ENCODE results near the gene TRABD2A. TPM values are rescaled to one million over a fixed set of nuclear protein-coding genes. Genes with fewer than 3 reads are reported as not detected.
A peak's percentile ranks its signal among the peaks of the same experiment; 100 is the strongest.

TRABD2A gene
- total and polyA plus RNA-seq, 3 experiments from 2014 or later, result 20.3 to 36.6 (median 20.8) TPM

DNA sequence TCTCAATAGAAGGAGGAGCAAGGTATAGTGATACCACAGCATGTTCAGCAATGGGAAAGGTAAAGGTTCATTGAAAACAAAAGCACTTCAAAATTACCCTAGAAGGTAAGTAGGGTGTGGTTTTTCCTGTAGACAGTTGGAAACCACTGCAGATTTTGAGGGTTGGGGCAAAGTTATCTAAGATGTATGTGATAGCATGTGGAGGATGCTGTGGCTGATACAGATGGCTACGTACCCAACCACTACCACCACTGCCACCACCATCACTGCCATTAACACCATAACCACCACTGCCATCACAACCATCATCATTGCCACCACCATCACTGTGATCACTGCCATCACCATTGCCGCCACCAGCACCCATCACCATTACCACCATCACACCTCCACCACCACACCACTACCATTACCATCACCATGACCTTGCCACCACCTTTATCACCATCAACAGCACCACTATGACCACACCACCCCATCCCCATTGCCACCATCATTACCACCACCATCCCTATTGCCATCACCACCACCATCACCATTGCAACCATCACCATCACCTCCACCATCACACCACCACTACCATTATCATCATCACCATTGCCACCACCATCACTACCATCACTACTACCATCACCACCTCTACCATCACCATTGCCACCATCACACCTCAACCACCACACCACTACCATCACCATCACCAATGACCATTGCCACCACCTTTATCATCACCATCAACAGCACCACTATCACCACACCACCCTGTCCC, 28.2 kb upstream of the TRABD2A start:
- Histone ChIP-seq H3K27me3 (ENCODE audit: insufficient read depth, low read length, poor library complexity, severe bottlenecking) (no peaks in the 10 kb centered on the region), H3K4me3 (ENCODE audit: low read length) (peak overlapping the region; percentile 0), H3K9me3 (ENCODE audit: low read length) (peaks cover 6% of the 10 kb centered on the region), H3K4me1 (ENCODE audit: insufficient read depth, low read length) (peaks cover 29% of the 10 kb centered on the region), H3K27ac (ENCODE audit: low read depth, low read length) (no peak overlapping the region), H3K36me3 (ENCODE audit: insufficient read depth, low read length) (no peaks in the 10 kb centered on the region)
- Mint-ChIP-seq H3K36me3 (peaks cover 6 to 18% (median 17%) of the 10 kb centered on the region in 3 donors), H3K4me3 (peak overlapping the region; percentile 42 to 97 (median 93)), H3K4me1 (peaks cover 40 to 46% (median 45%) of the 10 kb centered on the region in 3 donors), H3K27me3 (peaks cover 0 to 4% of the 10 kb centered on the region in 2 donors), H3K9me3 (peaks cover 0 to 12% (median 8%) of the 10 kb centered on the region in 5 donors), H3K27ac (peak overlapping the region; percentile 78 to 97 (median 93))
- ChIA-PET CTCF (interaction anchor here (0.9 to 7.6 kb wide), 4 partner anchors 11 to 27 kb away, joined by 3 to 66 read pairs (median 32); partner anchors contain the start of gene TRABD2A), POLR2A (interaction anchor here (4.7 kb wide), 1 partner anchor 21 kb away, joined by 54 read pairs; no protein-coding TSS in a partner anchor)
- peak in 4 of 5 donors; percentile 40 to 78 (median 64) for DNase-seq

DNA sequence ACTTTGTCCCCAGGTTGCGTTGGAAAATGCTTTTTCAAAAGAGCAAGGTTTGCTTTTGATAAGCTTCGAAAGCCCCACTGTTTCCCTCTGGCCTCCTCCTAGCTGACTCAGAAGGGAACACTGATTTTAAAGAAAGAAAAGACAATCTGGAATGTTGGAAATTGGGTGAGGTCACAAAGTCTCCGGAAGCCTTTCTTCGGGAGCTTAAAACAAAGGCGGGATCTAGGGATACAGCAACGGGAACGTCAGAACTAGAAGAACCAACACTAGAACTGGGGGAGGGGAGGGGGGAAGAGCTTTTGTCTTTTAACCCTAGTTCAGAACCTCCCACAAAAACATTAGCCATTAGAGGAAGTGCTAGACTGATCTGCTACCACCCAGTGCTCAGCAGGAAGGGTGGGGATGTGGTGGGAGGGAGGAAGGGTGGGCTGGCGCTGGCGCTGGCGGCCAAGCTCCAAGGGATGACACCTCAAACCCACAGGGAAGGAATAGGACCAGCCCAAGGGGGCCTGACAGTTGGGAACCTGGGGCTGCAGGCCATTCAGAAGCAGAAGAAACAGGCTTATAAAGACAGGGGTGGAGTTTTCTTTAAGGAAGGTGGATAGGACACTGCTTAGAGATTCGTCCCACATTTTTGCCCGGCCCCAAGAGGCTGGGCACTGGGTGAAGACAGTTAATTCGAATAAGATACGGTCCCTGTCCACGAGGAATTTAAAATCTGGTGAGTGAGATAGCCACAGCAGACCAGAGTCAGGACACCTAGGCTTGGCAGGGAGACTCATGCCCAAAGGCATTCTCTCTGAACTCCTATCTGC, 26.2 kb upstream of the TRABD2A start:
- peaks cover 0 to 12% (median 8%) of the 10 kb centered on the region in 5 donors for H3K9me3 Mint-ChIP-seq
- H3K4me3 Mint-ChIP-seq, result peak overlapping the region; percentile 91 to 97 (median 96)
- CTCF ChIA-PET, result interaction anchor here (0.9 to 7.6 kb wide), 10 partner anchors 9 to 386 kb away, joined by 3 to 66 read pairs (median 6); partner anchors contain the start of gene TRABD2A
- peaks cover 48 to 60% (median 59%) of the 10 kb centered on the region in 3 donors for H3K4me1 Mint-ChIP-seq
- H3K9me3 ChIP-seq (ENCODE audit: low read length), result peaks cover 6% of the 10 kb centered on the region
- H3K36me3 ChIP-seq (ENCODE audit: insufficient read depth, low read length), result no peaks in the 10 kb centered on the region
- no peaks in the 10 kb centered on the region for H3K27me3 ChIP-seq (ENCODE audit: insufficient read depth, low read length, poor library complexity, severe bottlenecking)
- POLR2A ChIA-PET, result interaction anchor here (0.5 to 4.7 kb wide), 19 partner anchors 9 to 670 kb away, joined by 3 to 65 read pairs (median 5); partner anchors contain the start of genes DNAH6, KCMF1, TRABD2A and VAMP8
- H3K27ac Mint-ChIP-seq, result peak overlapping the region; percentile 87 to 97 (median 94)
- H3K36me3 Mint-ChIP-seq, result peaks cover 6 to 18% (median 17%) of the 10 kb centered on the region in 3 donors
- peak; percentile 53 to 80 (median 76) for DNase-seq
- peak overlapping the region; percentile 92 for H3K4me3 ChIP-seq (ENCODE audit: low read length)
- peaks cover 32% of the 10 kb centered on the region for H3K4me1 ChIP-seq (ENCODE audit: insufficient read depth, low read length)
- peaks cover 0 to 5% of the 10 kb centered on the region in 2 donors for H3K27me3 Mint-ChIP-seq
- H3K27ac ChIP-seq (ENCODE audit: low read depth, low read length), result peak overlapping the region; percentile 73

- Histone ChIP-seq H3K4me3 (ENCODE audit: low read length) (peak overlapping the region; percentile 92), H3K27ac (ENCODE audit: low read depth, low read length) (peak overlapping the region; percentile 73), H3K27me3 (ENCODE audit: insufficient read depth, low read length, poor library complexity, severe bottlenecking) (no peaks in the 10 kb centered on the region), H3K9me3 (ENCODE audit: low read length) (peaks cover 6% of the 10 kb centered on the region), H3K36me3 (ENCODE audit: insufficient read depth, low read length) (no peaks in the 10 kb centered on the region), H3K4me1 (ENCODE audit: insufficient read depth, low read length) (peaks cover 32% of the 10 kb centered on the region)
- ChIA-PET CTCF (interaction anchor here (0.9 to 7.6 kb wide), 11 partner anchors 8 to 409 kb away, joined by 3 to 66 read pairs (median 5); partner anchors contain the start of gene TRABD2A), POLR2A (interaction anchor here (0.5 to 4.7 kb wide), 22 partner anchors 8 to 671 kb away, joined by 3 to 65 read pairs (median 4); partner anchors contain the start of genes DNAH6, KCMF1, TRABD2A and VAMP8)
- DNase-seq, result peak; percentile 37 to 70 (median 53)
- Mint-ChIP-seq H3K4me1 (peaks cover 51 to 64% (median 57%) of the 10 kb centered on the region in 3 donors), H3K4me3 (peak overlapping the region; percentile 91 to 97 (median 96)), H3K36me3 (peaks cover 6 to 18% (median 17%) of the 10 kb centered on the region in 3 donors), H3K27me3 (peaks cover 0 to 5% of the 10 kb centered on the region in 2 donors), H3K9me3 (peaks cover 0 to 12% (median 8%) of the 10 kb centered on the region in 5 donors), H3K27ac (peak overlapping the region; percentile 87 to 97 (median 94))
Observed at GRCh38 chr2:84906108-84906899, 25.4 kb upstream of the TRABD2A start.

DNA sequence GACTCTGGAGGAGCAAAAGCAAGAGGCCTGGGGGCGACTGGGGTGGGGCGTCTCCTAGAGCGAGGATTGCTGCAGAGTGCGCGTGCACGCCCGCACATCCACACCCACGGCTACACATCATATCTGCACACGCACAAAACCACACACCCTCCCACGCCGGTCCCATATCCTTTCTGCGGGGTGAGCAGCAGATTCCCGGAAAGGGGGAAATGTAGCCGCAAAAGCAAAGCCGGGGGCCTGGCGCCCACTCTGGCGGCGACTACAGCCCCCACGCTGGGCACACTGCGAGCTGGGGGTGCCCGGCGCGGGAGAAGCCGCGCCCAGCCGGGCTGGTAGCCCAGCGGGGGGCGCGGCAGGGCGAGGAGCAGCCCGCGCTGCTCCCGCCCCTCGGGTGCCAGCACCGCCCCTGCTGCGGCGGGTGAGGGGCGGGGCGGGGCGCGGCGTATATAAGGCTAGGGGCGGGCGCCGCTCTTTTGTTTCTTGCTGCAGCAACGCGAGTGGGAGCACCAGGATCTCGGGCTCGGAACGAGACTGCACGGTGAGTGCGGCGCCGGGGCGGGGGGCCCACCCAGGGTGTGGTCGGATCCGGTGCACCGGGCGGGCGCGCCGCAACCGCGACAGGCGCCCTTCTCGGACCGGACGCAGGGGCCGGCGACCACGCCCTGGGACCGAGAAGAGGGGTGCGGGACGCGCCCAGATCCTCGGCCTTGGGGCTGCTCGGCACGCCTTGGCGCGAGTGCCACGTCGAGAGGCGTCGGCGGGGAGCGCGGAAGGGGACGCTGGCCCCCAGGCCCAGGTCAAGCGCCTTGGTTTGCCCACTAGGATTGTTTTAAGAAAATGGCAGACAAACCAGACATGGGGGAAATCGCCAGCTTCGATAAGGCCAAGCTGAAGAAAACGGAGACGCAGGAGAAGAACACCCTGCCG, 24.6 kb upstream of the TRABD2A start, which contains the start of gene TMSB10:
Gene TMSB10 (plus strand): TSS at position 476 of the 927 bp plus-strand sequence.
- peak within 1 kb of the TSS; percentile 91 to 98 (median 94) for H3K27ac Mint-ChIP-seq
- CTCF ChIA-PET, result interaction anchor here (0.9 to 7.6 kb wide), 12 partner anchors 7 to 408 kb away, joined by 3 to 66 read pairs (median 6); partner anchors contain the start of gene TRABD2A
- peak within 1 kb of the TSS; percentile 91 to 97 (median 96) for H3K4me3 Mint-ChIP-seq
- POLR2A ChIA-PET, result interaction anchor here (0.7 to 4.7 kb wide), 10 partner anchors 8 to 164 kb away, joined by 3 to 65 read pairs (median 6); partner anchors contain the start of genes KCMF1 and TRABD2A
- peaks cover 6 to 18% (median 17%) of the 10 kb centered on the region in 3 donors for H3K36me3 Mint-ChIP-seq
- Histone ChIP-seq H3K4me1 (ENCODE audit: insufficient read depth, low read length) (peaks cover 32% of the 10 kb centered on the region), H3K27me3 (ENCODE audit: insufficient read depth, low read length, poor library complexity, severe bottlenecking) (no peaks in the 10 kb centered on the region), H3K4me3 (ENCODE audit: low read length) (peak within 1 kb of the TSS; percentile 92), H3K9me3 (ENCODE audit: low read length) (peaks cover 6% of the 10 kb centered on the region), H3K27ac (ENCODE audit: low read depth, low read length) (peak within 1 kb of the TSS; percentile 73), H3K36me3 (ENCODE audit: insufficient read depth, low read length) (no peaks in the 10 kb centered on the region)
- H3K27me3 Mint-ChIP-seq, result peaks cover 0 to 5% of the 10 kb centered on the region in 2 donors
- H3K9me3 Mint-ChIP-seq, result peaks cover 0 to 12% (median 8%) of the 10 kb centered on the region in 5 donors
- peaks cover 51 to 64% (median 62%) of the 10 kb centered on the region in 3 donors for H3K4me1 Mint-ChIP-seq
- DNase-seq, result peak; percentile 80 to 95 (median 91)

- peak overlapping the region; percentile 73 for H3K27ac ChIP-seq (ENCODE audit: low read depth, low read length)
- H3K36me3 ChIP-seq (ENCODE audit: insufficient read depth, low read length), result no peaks in the 10 kb centered on the region
- Mint-ChIP-seq H3K36me3 (peaks cover 6 to 17% (median 14%) of the 10 kb centered on the region in 3 donors), H3K27ac (peak overlapping the region; percentile 83 to 98 (median 90)), H3K4me1 (peaks cover 46 to 61% (median 58%) of the 10 kb centered on the region in 3 donors), H3K4me3 (peak overlapping the region; percentile 91 to 97 (median 93)), H3K9me3 (peaks cover 0 to 8% (median 7%) of the 10 kb centered on the region in 5 donors), H3K27me3 (peaks cover 0 to 5% of the 10 kb centered on the region in 2 donors)
- H3K4me1 ChIP-seq (ENCODE audit: insufficient read depth, low read length), result peaks cover 33% of the 10 kb centered on the region
- peak in 1 of 5 donors; percentile 64 for DNase-seq
- ChIA-PET POLR2A (interaction anchor here (1.3 to 4.7 kb wide), 4 partner anchors 16 to 24 kb away, joined by 7 to 65 read pairs (median 50); partner anchors contain the start of gene TRABD2A), CTCF (interaction anchor here (1.2 to 7.6 kb wide), 6 partner anchors 15 to 164 kb away, joined by 3 to 59 read pairs (median 10); partner anchors contain the start of gene TRABD2A)
- H3K9me3 ChIP-seq (ENCODE audit: low read length), result peaks cover 6% of the 10 kb centered on the region
- no peaks in the 10 kb centered on the region for H3K27me3 ChIP-seq (ENCODE audit: insufficient read depth, low read length, poor library complexity, severe bottlenecking)
- H3K4me3 ChIP-seq (ENCODE audit: low read length), result peak overlapping the region; percentile 92
Observed at GRCh38 chr2:84904717-84905174, 23.9 kb upstream of the TRABD2A start.

GRCh38 chr2:84904151-84904550, 23.3 kb upstream of the TRABD2A start:
- Mint-ChIP-seq H3K27me3 (peaks cover 0 to 5% of the 10 kb centered on the region in 2 donors), H3K36me3 (peaks cover 6 to 17% (median 14%) of the 10 kb centered on the region in 3 donors), H3K9me3 (peaks cover 0 to 7% (median 3%) of the 10 kb centered on the region in 5 donors), H3K4me3 (peak overlapping the region; percentile 91 to 97 (median 93)), H3K27ac (peak overlapping the region in 6 of 8 donors; percentile 86 to 96 (median 90)), H3K4me1 (peaks cover 43 to 63% (median 58%) of the 10 kb centered on the region in 3 donors)
- no peaks in the 10 kb centered on the region for H3K36me3 ChIP-seq (ENCODE audit: insufficient read depth, low read length)
- peaks cover under 1% of the 10 kb centered on the region for H3K9me3 ChIP-seq (ENCODE audit: low read length)
- H3K4me3 ChIP-seq (ENCODE audit: low read length), result peak overlapping the region; percentile 54
- ChIA-PET POLR2A (interaction anchor here (1.3 to 4.7 kb wide), 2 partner anchors 16 to 21 kb away, joined by 7 to 54 read pairs; no protein-coding TSS in a partner anchor), CTCF (interaction anchor here (1.2 to 7.6 kb wide), 5 partner anchors 16 to 163 kb away, joined by 3 to 59 read pairs (median 5); partner anchors contain the start of gene TRABD2A)
- H3K4me1 ChIP-seq (ENCODE audit: insufficient read depth, low read length), result peaks cover 35% of the 10 kb centered on the region
- H3K27me3 ChIP-seq (ENCODE audit: insufficient read depth, low read length, poor library complexity, severe bottlenecking), result no peaks in the 10 kb centered on the region
- peak in 1 of 5 donors; percentile 23 for DNase-seq
- no peak overlapping the region for H3K27ac ChIP-seq (ENCODE audit: low read depth, low read length)
